GM18499 (cell line): ENCODE results near the gene GOLGA6C.
"Not testable (repeated sequence)": the region's sequence is repeated elsewhere in the genome, so short reads cannot be mapped to it uniquely, and the experiment has no call there.

Source experiments
- ATAC-seq: cut with Tn5 transposase; IDR thresholded peaks from one replicate; pipeline ENCODE4 v1.9.1; 2021; ENCODE audit warnings: moderate number of reproducible peaks; ENCODE audit not compliant: insufficient read depth, unreplicated experiment

The GOLGA6C gene

GRCh38 chr15:75227112-75227511 lies 31.0 kb upstream of the GOLGA6C start:
- not testable (repeated sequence) for ATAC-seq

GRCh38 chr15:75227663-75228280 lies 30.4 kb upstream of the GOLGA6C start:
- ATAC-seq: no peak

GRCh38 chr15:75228787-75229186 lies 29.3 kb upstream of the GOLGA6C start:
- ATAC-seq: no peak

GRCh38 chr15:75229191-75230015 lies 28.7 kb upstream of the GOLGA6C start:
- no peak for ATAC-seq

- ATAC-seq: no peak
Observed at GRCh38 chr15:75230016-75230343, 28.2 kb upstream of the GOLGA6C start.

GRCh38 chr15:75230551-75231371 lies 27.4 kb upstream of the GOLGA6C start:
- ATAC-seq: no peak

GRCh38 chr15:75231836-75232235 lies 26.3 kb upstream of the GOLGA6C start:
- ATAC-seq: no peak

GRCh38 chr15:75232252-75232813 lies 25.8 kb upstream of the GOLGA6C start:
- no peak for ATAC-seq

- ATAC-seq: no peak
Observed at GRCh38 chr15:75232826-75233503, 25.2 kb upstream of the GOLGA6C start.

- ATAC-seq: no peak
Observed at GRCh38 chr15:75233504-75234190, 24.5 kb upstream of the GOLGA6C start.

GRCh38 chr15:75234191-75234810 lies 23.8 kb upstream of the GOLGA6C start:
- ATAC-seq: no peak

- no peak for ATAC-seq
Observed at GRCh38 chr15:75235051-75235673, 23.0 kb upstream of the GOLGA6C start.

- ATAC-seq: no peak
Observed at GRCh38 chr15:75235760-75236729, 22.1 kb upstream of the GOLGA6C start.

GRCh38 chr15:75237316-75237982 lies 20.7 kb upstream of the GOLGA6C start:
- ATAC-seq: no peak

GRCh38 chr15:75238150-75238549 lies 20.0 kb upstream of the GOLGA6C start:
- no peak for ATAC-seq

GRCh38 chr15:75245741-75246140 lies 12.4 kb upstream of the GOLGA6C start:
- not testable (repeated sequence) for ATAC-seq

GRCh38 chr15:75248991-75249390 lies 9.1 kb upstream of the GOLGA6C start:
- ATAC-seq: not testable (repeated sequence)
